K562 (cell line): ENCODE results near the gene FASTK. TPM values are rescaled to one million over a fixed set of nuclear protein-coding genes. Genes with fewer than 3 reads are reported as not detected.

Experiments
- ARID1B ChIP-seq: fragments of 450-650 bp; IDR thresholded peaks from 2 replicates; pipeline ENCODE4 v1.6.1; 2016; ENCODE audit warnings: antibody characterized with exemption, mild to moderate bottlenecking, inconsistent platforms
- BACH1 ChIP-seq: fragments of 200-800 bp; sonication (Bioruptor generic); IDR thresholded peaks from 2 replicates; pipeline ENCODE4 v1.6.1; 2016; ENCODE audit warnings: missing genetic modification characterization, missing compliant biosample characterization
- CREB1 ChIP-seq, 2 experiments: sonication (generic) in 1 of 2; formaldehyde crosslinking in 1 of 2; IDR thresholded peaks; 2 replicates each; pipeline versions ENCODE4 v1.6.1 to v1.8.0; 2012 to 2022; ENCODE audit warnings: inconsistent platforms in 1 of 2, mild to moderate bottlenecking in 1 of 2, missing genetic modification reagents in 1 of 2, moderate library complexity in 1 of 2
- HMG20A ChIP-seq: fragments of 450-650 bp; formaldehyde crosslinking; conservative IDR thresholded peaks from 2 replicates; pipeline ENCODE4 v1.4.0; 2020; ENCODE audit warnings: mild to moderate bottlenecking, mixed read lengths
- HMGXB4 ChIP-seq: sonication (generic); formaldehyde crosslinking; IDR thresholded peaks from 2 replicates; pipeline ENCODE4 v1.8.1; 2023; ENCODE audit warnings: mild to moderate bottlenecking, missing genetic modification reagents
- HNRNPLL ChIP-seq: fragments of 200-400 bp; formaldehyde crosslinking; IDR thresholded peaks from 2 replicates; pipeline ENCODE4 v1.6.1; 2017; ENCODE audit warnings: low read length, low read depth, mild to moderate bottlenecking; ENCODE audit not compliant: poor library complexity, severe bottlenecking
- HOMEZ ChIP-seq: fragments of 250-450 bp; sonication (Bioruptor Pico); IDR thresholded peaks from 2 replicates; pipeline ENCODE4 v1.4.0; 2020; ENCODE audit warnings: mild to moderate bottlenecking, moderate library complexity
- MECOM ChIP-seq: fragments of 250-450 bp; sonication (Bioruptor Pico); IDR thresholded peaks from 2 replicates; pipeline ENCODE4 v1.8.0; 2022; ENCODE audit warnings: inconsistent platforms
- NCOA1 ChIP-seq: fragments of 450-650 bp; IDR thresholded peaks from 2 replicates; pipeline ENCODE4 v1.6.1; 2016; ENCODE audit warnings: low read depth
- NFATC3 ChIP-seq: fragments of 450-650 bp; IDR thresholded peaks from 2 replicates; pipeline ENCODE4 v1.6.1; 2017; ENCODE audit warnings: mild to moderate bottlenecking
- NFXL1 ChIP-seq: fragments of 450-650 bp; formaldehyde crosslinking; IDR thresholded peaks from 2 replicates; pipeline ENCODE4 v1.4.0; 2021; ENCODE audit warnings: mild to moderate bottlenecking
- RBM15 ChIP-seq: fragments of 200-400 bp; formaldehyde crosslinking; IDR thresholded peaks from 2 replicates; pipeline ENCODE4 v1.6.1; 2018; ENCODE audit warnings: mild to moderate bottlenecking, low read length, moderate library complexity; ENCODE audit not compliant: insufficient read depth
- TCFL5 ChIP-seq: fragments of 250-450 bp; sonication (Bioruptor Pico); conservative IDR thresholded peaks from 2 replicates; pipeline ENCODE4 v1.6.1; 2021; ENCODE audit warnings: mild to moderate bottlenecking, moderate library complexity, matching md5 sums
- THRB ChIP-seq: fragments of 450-650 bp; formaldehyde crosslinking; conservative IDR thresholded peaks from 2 replicates; pipeline ENCODE4 v1.4.0; 2022; ENCODE audit warnings: mild to moderate bottlenecking, missing genetic modification characterization
- ZBTB17 ChIP-seq: fragments of 450-650 bp; formaldehyde crosslinking; IDR thresholded peaks from 2 replicates; pipeline ENCODE4 v1.4.0; 2020; ENCODE audit warnings: mild to moderate bottlenecking
- ZFP30 ChIP-seq: fragments of 250-450 bp; sonication (Bioruptor Pico); IDR thresholded peaks from 2 replicates; pipeline ENCODE4 v1.8.0; 2022; ENCODE audit warnings: moderate library complexity, mild to moderate bottlenecking, inconsistent platforms, borderline replicate concordance
- ZKSCAN3 ChIP-seq: fragments of 250-450 bp; sonication (Bioruptor Pico); IDR thresholded peaks from 2 replicates; pipeline ENCODE4 v1.4.0; 2020
- ZNF449 ChIP-seq: fragments of 250-450 bp; sonication (Bioruptor Pico); IDR thresholded peaks from 2 replicates; pipeline ENCODE4 v1.8.0; 2022; ENCODE audit warnings: moderate library complexity, mild to moderate bottlenecking, inconsistent platforms
- ZNF778 ChIP-seq: fragments of 450-650 bp; formaldehyde crosslinking; IDR thresholded peaks from 2 replicates; pipeline ENCODE4 v1.4.0; 2020; ENCODE audit warnings: mild to moderate bottlenecking, moderate library complexity
- polyA plus RNA-seq, 8 experiments: library from polyadenylated mRNA; depleted of rRNA in 4 of 8; stranded (reverse) in 5 of 8; unstranded in 3 of 8; fragments of >200 nt; fragmentation: Nextera tagmentation in 2 of 8; fragmentation: Illumina TruSeq in 1 of 8; extraction: Ambion mirVana in 2 of 8; extraction: Trizol in 1 of 8; gene quantifications; 2 replicates each; pipeline versions ENCODE4 v1.2.1 to v1.2.3, GENCODE V29; 2011 to 2014; ENCODE audit warnings: inconsistent platforms in 1 of 8, missing spikeins in 1 of 8
- total RNA-seq, 7 experiments: library from RNA; depleted of rRNA in 6 of 7; stranded (reverse); fragments of >200 nt in 6 of 7; fragmentation: Illumina TruSeq in 2 of 7; extraction: Trizol in 2 of 7; gene quantifications; 2 replicates each; pipeline versions ENCODE4 v1.2.1 to v1.2.3, GENCODE V29; 2011 to 2021; ENCODE audit warnings: low replicate concordance in 1 of 7

Gene FASTK
- total and polyA plus RNA-seq, 9 of the 15 experiments (the other 6 are each of a cell fraction or from before 2014, with no cell fraction given): 0.51 to 150 (median 48.2) TPM

- TF ChIP-seq THRB (CRISPR knock-in tag) (no peak), TCFL5 (CRISPR knock-in tag) (no peak), RBM15 (no peak), BACH1 (tag) (0 out of 2 replicates have a peak, but pooled peaks have one; percentile 1), ARID1B (peak; percentile 65), ZBTB17 (CRISPR knock-in tag) (peak; percentile 48), HNRNPLL (peak; percentile 26), NFXL1 (no peak), ZFP30 (CRISPR knock-in tag) (no peak), HOMEZ (CRISPR knock-in tag) (0 out of 2 replicates have a peak, but pooled peaks have one; percentile 34), ZNF449 (peak; percentile 27; the same call in 1 of the 2 replicates), HMG20A (CRISPR knock-in tag) (no peak), ZNF778 (no peak), MECOM (no peak), ZKSCAN3 (CRISPR knock-in tag) (no peak), NCOA1 (no peak), CREB1 (IDR thresholded peaks at IDR 0.05) (peak; percentile 80), CREB1 (CRISPR knock-in tag; IDR thresholded peaks at IDR 0.05) (peak; percentile 88), HMGXB4 (CRISPR knock-in tag) (peak; percentile 67; the same call in 1 of the 2 replicates), NFATC3 (no peak)
These were observed 52.3 kb downstream of the FASTK start, which contains the start of gene ABCB8 (continued) for GRCh38 chr7:151028131-151028947.
